ENCODE measurements around the gene GCNT2.

DNA sequence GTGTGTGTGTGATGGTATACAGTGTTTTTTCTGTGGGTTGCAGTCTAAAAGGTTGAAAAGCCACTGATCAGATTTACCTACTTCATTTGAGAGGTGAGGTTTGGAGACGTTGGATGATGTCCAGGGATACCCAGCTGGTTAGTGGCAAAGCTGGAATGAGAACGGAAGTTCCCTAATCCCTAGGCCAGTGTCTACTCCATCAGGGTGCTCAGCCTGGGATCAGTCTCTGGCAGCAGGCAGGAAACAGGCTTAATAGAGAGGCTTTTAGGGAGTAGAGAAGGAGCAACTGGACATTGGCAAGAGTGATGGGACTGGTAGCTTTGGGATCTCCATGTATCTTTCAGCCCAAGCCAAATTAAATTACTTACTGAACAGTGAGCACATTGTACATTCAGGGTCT is 92.6 kb downstream of the GCNT2 start:
- no peak for TF ChIP-seq POLR2A (IDR thresholded peaks at IDR 0.05)
- no peak for TF ChIP-seq CTCF (IDR thresholded peaks at IDR 0.05)

Measured in Peyer's patch (tissue), 4 donors.